ENCODE measurements around the gene ACTRT2. TPM values are rescaled to one million over a fixed set of nuclear protein-coding genes. Genes with fewer than 3 reads are reported as not detected.
A peak's percentile ranks its signal among the peaks of the same experiment; 100 is the strongest.

ACTRT2 gene
- polyA plus RNA-seq, 1 donor, result not detected

DNA sequence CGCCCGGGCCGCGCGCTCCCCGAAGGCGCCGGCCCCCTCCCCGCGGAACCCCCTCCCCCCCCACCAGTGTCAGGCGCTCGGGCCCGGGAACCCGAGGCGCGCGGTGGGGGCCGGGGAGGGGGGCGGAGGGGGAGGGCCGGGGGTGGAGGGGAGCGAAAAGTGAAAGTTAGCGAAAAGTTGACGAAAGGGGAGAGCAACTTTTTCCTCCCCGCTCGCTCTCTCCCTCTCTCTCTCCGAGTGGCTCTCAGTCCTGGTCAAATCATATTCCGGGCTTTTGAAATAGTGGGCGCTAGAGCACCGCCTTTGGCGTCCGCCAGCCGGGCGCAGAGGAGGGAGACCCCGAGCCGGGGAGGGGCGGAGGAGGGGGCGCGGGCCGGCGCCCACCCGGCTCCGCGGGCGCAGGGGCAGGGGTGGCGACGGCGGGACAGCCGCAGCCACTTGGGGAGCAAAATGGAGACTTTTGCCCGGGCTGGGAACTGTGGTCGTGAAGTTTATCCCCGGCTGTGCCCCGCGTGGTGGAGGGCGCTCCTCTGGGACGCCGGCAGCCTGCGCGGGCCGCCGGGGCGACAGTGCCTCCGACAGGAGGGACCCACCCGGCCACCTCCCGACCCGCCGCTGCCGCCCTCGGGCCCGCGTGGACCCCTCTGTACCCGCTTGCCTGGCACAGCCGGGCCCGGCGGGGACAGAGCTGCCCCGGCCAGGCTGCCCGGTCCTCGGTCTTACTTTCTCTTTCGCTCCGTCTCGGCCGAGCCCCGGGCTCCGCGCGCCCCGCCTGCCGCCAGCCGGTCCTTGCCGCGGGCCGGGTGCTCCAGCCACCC is 48.4 kb downstream of the ACTRT2 start:
- peak overlapping the region; percentile 32 for H3K4me3 ChIP-seq (ENCODE audit: low read length)
- no peaks in the 10 kb centered on the region for H3K36me3 ChIP-seq (ENCODE audit: control insufficient read depth, insufficient read depth, low read length)
- no peaks in the 10 kb centered on the region for H3K4me1 ChIP-seq (ENCODE audit: control insufficient read depth, insufficient read depth, low read length)
- H3K27me3 ChIP-seq (ENCODE audit: control insufficient read depth, insufficient read depth, low read length), result peaks cover 83% of the 10 kb centered on the region
- no CpG with 5 or more reads among the region's 91 CpGs for WGBS (ENCODE audit: insufficient coverage, low lambda C conversion rate)
- no peak overlapping the region for H3K27ac ChIP-seq (ENCODE audit: low read length)
- peak; percentile 38 to 75 for DNase-seq
- peaks cover 20% of the 10 kb centered on the region for H3K9me3 ChIP-seq (ENCODE audit: control insufficient read depth, low read depth, low read length)

- Histone ChIP-seq H3K27ac (ENCODE audit: low read length) (no peak overlapping the region), H3K9me3 (ENCODE audit: control insufficient read depth, low read depth, low read length) (peaks cover 20% of the 10 kb centered on the region), H3K4me3 (ENCODE audit: low read length) (no peak overlapping the region), H3K4me1 (ENCODE audit: control insufficient read depth, insufficient read depth, low read length) (no peaks in the 10 kb centered on the region), H3K36me3 (ENCODE audit: control insufficient read depth, insufficient read depth, low read length) (no peaks in the 10 kb centered on the region), H3K27me3 (ENCODE audit: control insufficient read depth, insufficient read depth, low read length) (peaks cover 80% of the 10 kb centered on the region)
- no CpG with 5 or more reads among the region's 57 CpGs for WGBS (ENCODE audit: insufficient coverage, low lambda C conversion rate)
- no peak for DNase-seq
These were observed 49.0 kb downstream of the ACTRT2 start for GRCh38 chr1:3070309-3070643.

DNA sequence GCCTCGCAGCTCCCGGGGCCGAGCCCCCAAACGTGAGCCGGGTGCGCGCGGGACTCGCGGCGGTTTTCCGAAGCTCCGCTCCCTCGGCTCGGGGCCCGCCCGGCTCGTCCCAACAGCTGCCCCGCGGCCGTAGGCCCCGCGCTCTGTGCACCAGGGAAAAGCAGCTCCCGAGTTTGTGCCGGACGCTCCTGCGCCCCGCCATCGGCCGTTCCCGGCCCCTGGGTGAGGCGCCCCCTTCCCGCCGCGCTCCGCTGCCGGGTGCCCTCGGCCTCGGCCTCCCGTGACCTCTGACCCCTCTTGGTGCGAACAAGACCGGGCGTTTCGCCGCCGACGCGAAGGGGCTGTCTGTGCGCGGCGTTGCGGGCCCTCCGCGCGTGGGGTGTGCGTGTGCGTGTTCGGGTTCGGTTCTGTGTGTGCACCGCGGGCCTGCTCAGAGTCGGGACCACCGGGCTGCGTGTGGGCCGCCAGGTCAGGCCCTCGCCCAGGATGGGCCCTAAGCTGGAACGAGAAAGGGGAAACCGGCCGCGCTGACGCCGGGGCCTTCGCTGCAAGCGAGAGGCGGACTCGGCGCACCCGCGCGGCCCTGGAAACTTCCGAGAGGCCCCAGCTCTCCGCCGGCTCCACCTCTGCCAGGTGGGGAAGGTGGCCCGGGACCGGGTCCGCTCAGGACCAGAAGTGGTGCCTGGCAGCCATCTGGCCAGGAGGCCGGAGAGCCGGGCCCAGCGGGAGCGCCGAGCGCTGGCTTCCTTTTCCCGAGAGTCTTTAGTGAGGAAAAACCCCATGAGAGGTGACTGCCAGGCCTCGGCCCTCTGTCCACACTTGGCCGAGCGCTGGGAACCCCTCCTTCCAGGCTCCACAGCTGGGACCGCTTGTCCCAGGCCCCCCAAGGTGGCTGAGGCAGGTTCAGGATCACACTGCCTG is 49.6 kb downstream of the ACTRT2 start:
- Histone ChIP-seq H3K9me3 (ENCODE audit: control insufficient read depth, low read depth, low read length) (peaks cover 20% of the 10 kb centered on the region), H3K36me3 (ENCODE audit: control insufficient read depth, insufficient read depth, low read length) (no peaks in the 10 kb centered on the region), H3K27me3 (ENCODE audit: control insufficient read depth, insufficient read depth, low read length) (peaks cover 79% of the 10 kb centered on the region), H3K4me3 (ENCODE audit: low read length) (no peak overlapping the region), H3K27ac (ENCODE audit: low read length) (no peak overlapping the region), H3K4me1 (ENCODE audit: control insufficient read depth, insufficient read depth, low read length) (no peaks in the 10 kb centered on the region)
- WGBS (ENCODE audit: insufficient coverage, low lambda C conversion rate), result no CpG with 5 or more reads among the region's 97 CpGs
- peak in 1 of 2 donors; percentile 33 for DNase-seq

- no peaks in the 10 kb centered on the region for H3K4me1 ChIP-seq (ENCODE audit: control insufficient read depth, insufficient read depth, low read length)
- H3K36me3 ChIP-seq (ENCODE audit: control insufficient read depth, insufficient read depth, low read length), result no peaks in the 10 kb centered on the region
- WGBS (ENCODE audit: insufficient coverage, low lambda C conversion rate), result no CpG with 5 or more reads among the region's 17 CpGs
- H3K27ac ChIP-seq (ENCODE audit: low read length), result no peak overlapping the region
- H3K27me3 ChIP-seq (ENCODE audit: control insufficient read depth, insufficient read depth, low read length), result peaks cover 77% of the 10 kb centered on the region
- DNase-seq, result no peak
- H3K4me3 ChIP-seq (ENCODE audit: low read length), result no peak overlapping the region
- peaks cover 20% of the 10 kb centered on the region for H3K9me3 ChIP-seq (ENCODE audit: control insufficient read depth, low read depth, low read length)
These were observed 50.5 kb downstream of the ACTRT2 start for GRCh38 chr1:3071565-3072390.

Other genes starting within 250 kb of the ACTRT2 start
- 1.5 TPM for gene TTC34, start 219.8 kb upstream of the ACTRT2 start, polyA plus RNA-seq
- 20.6 TPM for gene PRDM16, start 47.7 kb downstream of the ACTRT2 start, polyA plus RNA-seq

All from large intestine (tissue), 3 donors.